ENCODE data around the gene NDFIP1. TPM values are rescaled to one million over a fixed set of nuclear protein-coding genes. Genes with fewer than 3 reads are reported as not detected.

Gene NDFIP1
- polyA plus RNA-seq, 1 donor (not counting 4 experiments of a cell fraction or from before 2014, with no cell fraction given) = 38.2 TPM

DNA sequence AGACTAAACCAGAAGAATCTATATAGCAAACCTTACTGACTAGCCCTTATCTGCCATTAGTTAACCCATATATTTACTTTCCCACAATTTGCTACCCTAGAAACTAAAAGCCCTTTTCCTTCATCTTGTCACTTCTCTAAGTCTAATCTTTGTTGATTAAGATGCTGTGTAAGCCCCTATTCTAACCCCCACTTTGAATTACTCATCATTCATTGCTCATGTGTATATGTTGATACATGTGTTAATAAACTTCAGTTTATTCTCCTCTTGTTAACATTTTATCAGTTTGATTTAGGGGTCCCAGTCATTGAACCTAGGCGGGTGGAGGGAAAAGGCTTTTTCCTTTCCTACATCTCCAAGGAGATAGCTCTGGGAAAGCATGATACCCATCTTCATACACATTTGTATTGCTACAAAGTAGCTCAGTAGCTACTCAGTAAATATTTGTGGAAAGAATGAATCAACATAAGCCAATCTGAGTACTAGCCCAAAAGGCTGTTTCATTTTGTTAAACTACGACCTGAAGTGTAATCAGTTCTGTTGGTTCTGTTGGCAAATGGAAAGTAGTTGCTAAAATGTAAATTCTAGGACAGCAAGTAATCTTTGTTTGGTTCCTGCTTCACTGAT lies 35.1 kb upstream of the NDFIP1 start:
- H3K27me3 ChIP-seq (ENCODE audit: control insufficient read depth, extremely low read depth, insufficient read depth, low read length) = no peaks in the 10 kb centered on the region
- no peaks in the 10 kb centered on the region for H4K20me1 ChIP-seq (ENCODE audit: control insufficient read depth, extremely low read depth, insufficient read depth, low read length)
- no peak overlapping the region for H3K27ac ChIP-seq (ENCODE audit: control insufficient read depth, insufficient read depth, low read length)
- no peak overlapping the region for H2AFZ ChIP-seq (ENCODE audit: control insufficient read depth, low read length)
- FAIRE-seq = no peak
- H3K9ac ChIP-seq (ENCODE audit: control insufficient read depth, extremely low read depth, insufficient read depth, low read length) = no peak overlapping the region
- H3K9me3 ChIP-seq (ENCODE audit: control insufficient read depth, low read depth, low read length) = no peaks in the 10 kb centered on the region
- dilution Hi-C loops (cut with MboI; ENCODE audit: extremely low pct_ligation_motif_present, low sequenced_read_pairs) = no loop called here
- no peak overlapping the region for H3K4me2 ChIP-seq (ENCODE audit: control insufficient read depth, extremely low read depth, insufficient read depth, low read depth, low read length)
- no peaks in the 10 kb centered on the region for H3K9me1 ChIP-seq (ENCODE audit: control insufficient read depth, extremely low read depth, insufficient read depth, low read length)
- TF ChIP-seq, protein P1, sequence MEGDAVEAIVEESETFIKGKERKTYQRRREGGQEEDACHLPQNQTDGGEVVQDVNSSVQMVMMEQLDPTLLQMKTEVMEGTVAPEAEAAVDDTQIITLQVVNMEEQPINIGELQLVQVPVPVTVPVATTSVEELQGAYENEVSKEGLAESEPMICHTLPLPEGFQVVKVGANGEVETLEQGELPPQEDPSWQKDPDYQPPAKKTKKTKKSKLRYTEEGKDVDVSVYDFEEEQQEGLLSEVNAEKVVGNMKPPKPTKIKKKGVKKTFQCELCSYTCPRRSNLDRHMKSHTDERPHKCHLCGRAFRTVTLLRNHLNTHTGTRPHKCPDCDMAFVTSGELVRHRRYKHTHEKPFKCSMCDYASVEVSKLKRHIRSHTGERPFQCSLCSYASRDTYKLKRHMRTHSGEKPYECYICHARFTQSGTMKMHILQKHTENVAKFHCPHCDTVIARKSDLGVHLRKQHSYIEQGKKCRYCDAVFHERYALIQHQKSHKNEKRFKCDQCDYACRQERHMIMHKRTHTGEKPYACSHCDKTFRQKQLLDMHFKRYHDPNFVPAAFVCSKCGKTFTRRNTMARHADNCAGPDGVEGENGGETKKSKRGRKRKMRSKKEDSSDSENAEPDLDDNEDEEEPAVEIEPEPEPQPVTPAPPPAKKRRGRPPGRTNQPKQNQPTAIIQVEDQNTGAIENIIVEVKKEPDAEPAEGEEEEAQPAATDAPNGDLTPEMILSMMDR (optimal IDR thresholded peaks at IDR 0.05 in 1 of 3, IDR thresholded peaks at IDR 0.05 in 1 of 3, conservative IDR thresholded peaks at IDR 0.05 in 1 of 3; ENCODE audit: extremely low read depth in 1 of 3, insufficient read depth in 2 of 3, low read length in 3 of 3) = no peak
- no peak for TF ChIP-seq EZH2 (IDR thresholded peaks at IDR 0.05; ENCODE audit: low read length)
- H3K4me1 ChIP-seq (ENCODE audit: control insufficient read depth, extremely low read depth, insufficient read depth, low read length) = no peaks in the 10 kb centered on the region
- DNase-seq (ENCODE audit: low read depth, low spot score) = no peak
- no peak overlapping the region for H3K4me3 ChIP-seq (ENCODE audit: control insufficient read depth in 2 of 3, extremely low read depth in 1 of 3, insufficient read depth in 2 of 3, low read depth in 1 of 3, low read length in 3 of 3)
- H3K79me2 ChIP-seq (ENCODE audit: control insufficient read depth, insufficient read depth, low read length) = no peaks in the 10 kb centered on the region
- no peaks in the 10 kb centered on the region for H3K36me3 ChIP-seq (ENCODE audit: control insufficient read depth in 2 of 2, extremely low read depth in 1 of 2, insufficient read depth in 2 of 2, low read length in 2 of 2)

DNA sequence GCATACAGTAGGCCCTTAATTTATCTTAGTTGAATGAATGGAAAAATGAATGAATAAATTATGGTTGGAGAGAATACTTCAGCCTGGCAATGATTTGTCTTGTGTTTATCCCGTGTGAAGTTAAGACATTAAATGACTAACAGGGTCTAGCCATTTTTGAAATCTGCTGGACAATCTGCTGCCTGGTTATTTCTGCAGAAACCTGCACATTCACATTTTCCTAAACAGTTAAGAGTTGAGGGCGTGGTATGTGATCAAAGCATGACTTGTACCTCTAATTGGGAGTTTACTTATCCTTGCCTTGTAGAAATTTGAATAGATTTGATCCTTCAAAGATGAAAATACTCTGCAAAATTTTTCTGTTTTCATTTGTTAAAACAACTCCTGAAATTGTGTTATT lies 34.6 kb upstream of the NDFIP1 start:
- no peaks in the 10 kb centered on the region for H3K4me1 ChIP-seq (ENCODE audit: control insufficient read depth, extremely low read depth, insufficient read depth, low read length)
- no peak for TF ChIP-seq EZH2 (IDR thresholded peaks at IDR 0.05; ENCODE audit: low read length)
- TF ChIP-seq, protein P1 (optimal IDR thresholded peaks at IDR 0.05 in 1 of 3, IDR thresholded peaks at IDR 0.05 in 1 of 3, conservative IDR thresholded peaks at IDR 0.05 in 1 of 3; ENCODE audit: extremely low read depth in 1 of 3, insufficient read depth in 2 of 3, low read length in 3 of 3) = no peak
- no peak overlapping the region for H3K27ac ChIP-seq (ENCODE audit: control insufficient read depth, insufficient read depth, low read length)
- H3K4me2 ChIP-seq (ENCODE audit: control insufficient read depth, extremely low read depth, insufficient read depth, low read depth, low read length) = no peak overlapping the region
- DNase-seq (ENCODE audit: low read depth, low spot score) (no peak), FAIRE-seq (no peak)
- no peaks in the 10 kb centered on the region for H3K79me2 ChIP-seq (ENCODE audit: control insufficient read depth, insufficient read depth, low read length)
- no peaks in the 10 kb centered on the region for H3K9me1 ChIP-seq (ENCODE audit: control insufficient read depth, extremely low read depth, insufficient read depth, low read length)
- H3K36me3 ChIP-seq (ENCODE audit: control insufficient read depth in 2 of 2, extremely low read depth in 1 of 2, insufficient read depth in 2 of 2, low read length in 2 of 2) = no peaks in the 10 kb centered on the region
- no peak overlapping the region for H3K4me3 ChIP-seq (ENCODE audit: control insufficient read depth in 2 of 3, extremely low read depth in 1 of 3, insufficient read depth in 2 of 3, low read depth in 1 of 3, low read length in 3 of 3)
- no peak overlapping the region for H3K9ac ChIP-seq (ENCODE audit: control insufficient read depth, extremely low read depth, insufficient read depth, low read length)
- no peaks in the 10 kb centered on the region for H3K27me3 ChIP-seq (ENCODE audit: control insufficient read depth, extremely low read depth, insufficient read depth, low read length)
- no peaks in the 10 kb centered on the region for H4K20me1 ChIP-seq (ENCODE audit: control insufficient read depth, extremely low read depth, insufficient read depth, low read length)
- no peak overlapping the region for H2AFZ ChIP-seq (ENCODE audit: control insufficient read depth, low read length)
- H3K9me3 ChIP-seq (ENCODE audit: control insufficient read depth, low read depth, low read length) = no peaks in the 10 kb centered on the region
- dilution Hi-C loops (cut with MboI; ENCODE audit: extremely low pct_ligation_motif_present, low sequenced_read_pairs) = no loop called here
